Measurements from ENCODE around the gene PLPPR3.

Gene PLPPR3

DNA sequence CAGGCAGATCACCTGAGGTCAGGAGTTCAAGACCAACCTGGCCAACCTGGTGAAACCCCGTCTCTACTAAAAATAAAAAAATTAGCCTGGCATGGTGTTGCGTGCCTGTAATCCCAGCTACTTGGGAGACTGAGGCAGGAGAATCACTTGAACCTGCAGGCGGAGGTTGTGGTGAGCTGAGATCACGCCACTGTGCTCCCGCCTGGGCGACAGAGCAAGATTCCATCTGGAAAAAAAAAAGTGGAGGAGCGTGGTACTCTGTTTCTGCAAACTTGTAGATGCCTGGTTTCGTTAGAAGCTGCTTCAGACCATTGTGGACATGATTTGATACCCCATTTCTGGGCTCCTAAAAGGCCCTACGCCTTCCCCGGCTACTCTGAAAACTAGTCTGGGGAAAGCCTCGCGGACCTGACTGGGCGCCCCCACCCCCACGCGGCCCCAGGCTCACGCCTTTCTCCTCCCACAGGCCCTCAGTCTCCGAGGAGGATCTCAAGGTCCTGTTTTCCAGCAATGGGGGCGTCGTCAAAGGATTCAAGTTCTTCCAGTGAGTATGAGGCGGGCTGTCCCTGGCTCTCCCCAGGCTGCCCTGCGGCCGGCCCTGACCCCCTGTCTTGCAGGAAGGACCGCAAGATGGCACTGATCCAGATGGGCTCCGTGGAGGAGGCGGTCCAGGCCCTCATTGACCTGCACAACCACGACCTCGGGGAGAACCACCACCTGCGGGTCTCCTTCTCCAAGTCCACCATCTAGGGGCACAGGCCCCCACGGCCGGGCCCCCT, 11.5 kb downstream of the PLPPR3 start:
- TF ChIP-seq, protein P1, sequence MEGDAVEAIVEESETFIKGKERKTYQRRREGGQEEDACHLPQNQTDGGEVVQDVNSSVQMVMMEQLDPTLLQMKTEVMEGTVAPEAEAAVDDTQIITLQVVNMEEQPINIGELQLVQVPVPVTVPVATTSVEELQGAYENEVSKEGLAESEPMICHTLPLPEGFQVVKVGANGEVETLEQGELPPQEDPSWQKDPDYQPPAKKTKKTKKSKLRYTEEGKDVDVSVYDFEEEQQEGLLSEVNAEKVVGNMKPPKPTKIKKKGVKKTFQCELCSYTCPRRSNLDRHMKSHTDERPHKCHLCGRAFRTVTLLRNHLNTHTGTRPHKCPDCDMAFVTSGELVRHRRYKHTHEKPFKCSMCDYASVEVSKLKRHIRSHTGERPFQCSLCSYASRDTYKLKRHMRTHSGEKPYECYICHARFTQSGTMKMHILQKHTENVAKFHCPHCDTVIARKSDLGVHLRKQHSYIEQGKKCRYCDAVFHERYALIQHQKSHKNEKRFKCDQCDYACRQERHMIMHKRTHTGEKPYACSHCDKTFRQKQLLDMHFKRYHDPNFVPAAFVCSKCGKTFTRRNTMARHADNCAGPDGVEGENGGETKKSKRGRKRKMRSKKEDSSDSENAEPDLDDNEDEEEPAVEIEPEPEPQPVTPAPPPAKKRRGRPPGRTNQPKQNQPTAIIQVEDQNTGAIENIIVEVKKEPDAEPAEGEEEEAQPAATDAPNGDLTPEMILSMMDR (IDR thresholded peaks at IDR 0.05; ENCODE audit: extremely low read depth, insufficient read depth, missing control alignments), result no peak
- no peak for DNase-seq (ENCODE audit: low spot score)

DNA sequence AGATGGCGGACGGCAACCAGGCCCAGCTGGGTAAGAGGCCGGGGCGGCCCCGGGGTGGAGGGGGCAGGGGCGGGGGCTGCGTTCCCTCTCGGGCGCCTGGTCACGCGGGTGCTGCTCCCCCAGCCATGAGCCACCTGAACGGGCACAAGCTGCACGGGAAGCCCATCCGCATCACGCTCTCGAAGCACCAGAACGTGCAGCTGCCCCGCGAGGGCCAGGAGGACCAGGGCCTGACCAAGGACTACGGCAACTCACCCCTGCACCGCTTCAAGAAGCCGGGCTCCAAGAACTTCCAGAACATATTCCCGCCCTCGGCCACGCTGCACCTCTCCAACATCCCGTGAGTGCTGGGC, 13.4 kb downstream of the PLPPR3 start:
- TF ChIP-seq, protein P1 (IDR thresholded peaks at IDR 0.05; ENCODE audit: extremely low read depth, insufficient read depth, missing control alignments), result no peak
- DNase-seq (ENCODE audit: low spot score), result no peak
- in situ Hi-C loops (cut with MboI; ENCODE audit: low pct_unique_long_range_greater_than_20kb, low sequenced_read_pairs, unreplicated experiment), result no loop called here

More for the DNA sequence above, 11.5 kb downstream of the PLPPR3 start:
- in situ Hi-C loops (cut with MboI; ENCODE audit: low pct_unique_long_range_greater_than_20kb, low sequenced_read_pairs, unreplicated experiment), result no loop called here

- peak; percentile 49 for DNase-seq (ENCODE audit: low spot score)
- in situ Hi-C loops (cut with MboI; ENCODE audit: low pct_unique_long_range_greater_than_20kb, low sequenced_read_pairs, unreplicated experiment), result no loop called here
- TF ChIP-seq, protein P1 (IDR thresholded peaks at IDR 0.05; ENCODE audit: extremely low read depth, insufficient read depth, missing control alignments), result no peak
Observed at GRCh38 chr19:807627-808422, 13.9 kb downstream of the PLPPR3 start.

GRCh38 chr19:806815-807421, 14.8 kb downstream of the PLPPR3 start:
- in situ Hi-C loops (cut with MboI; ENCODE audit: low pct_unique_long_range_greater_than_20kb, low sequenced_read_pairs, unreplicated experiment), result no loop called here
- TF ChIP-seq, protein P1 (IDR thresholded peaks at IDR 0.05; ENCODE audit: extremely low read depth, insufficient read depth, missing control alignments), result no peak
- peak; percentile 50 for DNase-seq (ENCODE audit: low spot score)

GRCh38 chr19:805600-806550, 15.9 kb downstream of the PLPPR3 start:
- in situ Hi-C loops (cut with MboI; ENCODE audit: low pct_unique_long_range_greater_than_20kb, low sequenced_read_pairs, unreplicated experiment), result no loop called here
- TF ChIP-seq, protein P1 (IDR thresholded peaks at IDR 0.05; ENCODE audit: extremely low read depth, insufficient read depth, missing control alignments), result no peak
- DNase-seq (ENCODE audit: low spot score), result peak; percentile 32

DNA sequence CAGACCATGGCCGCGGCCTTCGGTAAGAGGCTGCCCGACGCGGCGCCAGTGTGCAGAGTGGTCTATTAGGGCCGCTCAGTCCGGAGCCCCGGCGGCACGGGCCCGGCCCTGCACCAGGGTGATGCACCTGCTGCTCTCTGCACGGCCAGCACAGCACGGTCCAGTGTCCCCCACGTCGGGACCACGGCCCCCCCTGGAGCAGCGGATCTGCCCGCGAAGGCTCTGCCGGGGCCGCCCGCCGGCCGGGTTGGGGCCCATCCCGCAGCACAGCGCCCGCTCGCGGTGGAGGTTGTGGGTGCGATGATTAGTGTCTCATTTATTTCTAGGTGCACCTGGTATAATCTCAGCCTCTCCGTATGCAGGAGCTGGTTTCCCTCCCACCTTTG, 16.6 kb downstream of the PLPPR3 start:
- peak; percentile 48 for DNase-seq (ENCODE audit: low spot score)
- in situ Hi-C loops (cut with MboI; ENCODE audit: low pct_unique_long_range_greater_than_20kb, low sequenced_read_pairs, unreplicated experiment), result no loop called here
- TF ChIP-seq, protein P1 (IDR thresholded peaks at IDR 0.05; ENCODE audit: extremely low read depth, insufficient read depth, missing control alignments), result no peak

Measured in GM13977 (cell line).